HG02642 (cell line): ENCODE data around the gene NRP2.

Experiments
- ATAC-seq: cut with Tn5 transposase; IDR thresholded peaks from one replicate; pipeline ENCODE4 v1.9.1; 2021; ENCODE audit warnings: mild to moderate bottlenecking; ENCODE audit not compliant: unreplicated experiment, poor library complexity

Gene NRP2

GRCh38 chr2:205768815-205769494, 86.7 kb downstream of the NRP2 start:
- ATAC-seq, result no peak

DNA sequence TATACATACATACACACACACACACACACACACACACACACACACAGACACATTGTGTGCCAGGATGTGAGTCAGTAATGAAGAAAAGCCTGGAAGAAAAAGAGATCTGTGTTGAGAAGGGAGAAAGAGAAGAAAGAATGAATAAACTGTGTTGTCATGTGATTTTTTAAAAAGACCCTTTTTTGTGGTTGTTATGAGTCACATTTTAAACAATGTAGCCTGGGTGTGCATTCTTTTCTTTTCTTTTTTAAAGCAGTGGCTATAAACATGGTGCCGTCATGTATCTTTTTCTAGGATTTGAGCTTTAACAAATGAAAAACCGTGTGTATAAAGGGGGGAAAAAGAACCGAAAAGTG, 87.2 kb downstream of the NRP2 start:
- ATAC-seq, result no peak

DNA sequence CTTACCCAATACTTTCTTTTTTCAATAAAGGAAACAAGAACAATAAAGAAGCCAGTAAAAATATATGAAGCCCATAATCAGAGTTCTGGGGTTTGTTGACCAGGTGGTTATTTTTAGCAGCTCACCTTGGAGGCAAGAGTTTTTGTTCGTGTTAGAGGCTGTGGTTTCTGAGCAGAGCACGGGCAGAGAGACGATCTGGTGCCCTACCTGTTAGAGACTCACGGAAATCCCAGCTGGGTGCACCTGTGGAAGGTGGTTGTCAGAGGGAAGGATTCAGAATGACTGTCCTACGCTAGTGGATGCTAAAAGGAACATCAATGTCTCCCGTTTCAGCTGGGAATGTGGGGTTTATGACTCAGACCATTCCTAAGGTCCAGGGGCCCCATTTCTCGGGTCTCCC, 87.6 kb downstream of the NRP2 start:
- ATAC-seq, result no peak

DNA sequence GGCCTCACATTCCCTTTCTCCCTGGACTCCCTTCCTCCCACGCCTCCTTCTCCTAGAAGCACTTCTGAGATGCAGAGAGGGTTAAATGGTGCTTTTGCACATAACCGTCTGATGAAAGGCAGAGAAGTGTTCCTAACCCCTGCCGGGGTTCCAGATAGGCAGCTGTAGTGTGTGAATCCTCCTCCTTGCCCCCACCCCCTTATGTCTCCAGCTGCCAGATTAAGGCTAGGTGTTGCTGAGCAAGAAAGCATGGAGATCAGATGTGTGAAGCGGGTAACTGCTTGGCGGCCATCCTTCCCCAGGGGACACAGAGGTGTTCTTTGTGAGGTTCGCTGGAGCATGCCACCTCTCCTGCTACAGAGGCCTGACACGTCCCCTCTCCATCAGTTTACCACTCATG, 88.3 kb downstream of the NRP2 start:
- ATAC-seq, result no peak

DNA sequence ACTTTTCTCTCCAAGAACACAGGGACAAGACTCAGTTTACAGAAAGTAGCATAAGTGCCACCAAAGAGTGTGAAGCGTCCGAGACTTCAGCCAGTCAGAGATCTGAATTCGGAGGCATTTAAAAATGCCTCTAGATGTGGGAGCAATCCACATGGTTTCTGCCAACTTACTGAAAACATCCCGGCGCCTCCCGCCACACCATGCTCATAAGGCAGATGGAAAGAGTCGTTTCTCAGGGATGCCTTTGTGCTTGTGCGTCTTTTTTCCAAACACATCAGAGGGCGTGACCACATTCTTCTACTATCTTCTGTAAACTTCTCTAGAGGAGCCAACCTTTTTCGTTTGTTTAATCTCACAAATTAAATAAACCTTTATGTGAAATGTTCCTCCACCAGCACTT, 88.7 kb downstream of the NRP2 start:
- no peak for ATAC-seq

GRCh38 chr2:205771666-205772065, 89.4 kb downstream of the NRP2 start:
- ATAC-seq, result no peak

- ATAC-seq, result no peak
Measured at GRCh38 chr2:205772983-205773382, 90.7 kb downstream of the NRP2 start.

GRCh38 chr2:205773989-205774388, 91.7 kb downstream of the NRP2 start:
- no peak for ATAC-seq

GRCh38 chr2:205775097-205775877, 93.0 kb downstream of the NRP2 start:
- peak; percentile 22 for ATAC-seq

DNA sequence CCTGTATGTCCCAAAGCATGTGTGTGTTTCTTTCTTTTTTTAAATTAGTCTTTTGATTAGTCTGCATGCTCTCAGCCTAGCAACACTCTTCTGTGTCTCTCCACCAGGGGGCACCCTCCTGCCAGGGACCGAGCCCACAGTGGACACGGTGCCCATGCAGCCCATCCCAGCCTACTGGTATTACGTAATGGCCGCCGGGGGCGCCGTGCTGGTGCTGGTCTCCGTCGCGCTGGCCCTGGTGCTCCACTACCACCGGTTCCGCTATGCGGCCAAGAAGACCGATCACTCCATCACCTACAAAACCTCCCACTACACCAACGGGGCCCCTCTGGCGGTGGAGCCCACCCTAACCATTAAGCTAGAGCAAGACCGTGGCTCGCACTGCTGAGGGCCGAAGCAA, 93.8 kb downstream of the NRP2 start:
- peak; percentile 68 for ATAC-seq

DNA sequence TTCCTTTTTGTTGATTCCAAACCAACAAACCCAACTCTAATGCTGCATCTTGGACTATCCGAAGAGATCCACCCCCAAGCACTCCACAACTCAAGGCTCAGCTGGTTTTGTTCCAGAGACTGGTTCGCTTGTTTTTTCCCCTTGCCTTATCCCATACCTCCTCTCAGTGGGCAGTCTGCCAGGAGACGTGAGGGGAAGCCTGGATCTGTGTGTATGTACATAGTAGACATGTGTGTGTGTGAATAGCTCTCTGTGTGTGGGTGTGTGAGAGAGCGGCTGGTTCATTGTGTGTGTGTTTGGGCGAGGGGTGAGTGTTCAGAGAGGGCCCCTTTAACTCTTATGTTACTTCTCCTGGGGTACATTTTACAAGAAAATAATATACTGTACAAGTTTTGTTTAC, 94.4 kb downstream of the NRP2 start:
- no peak for ATAC-seq

- no peak for ATAC-seq
Measured at GRCh38 chr2:205778356-205778755, 96.1 kb downstream of the NRP2 start.

DNA sequence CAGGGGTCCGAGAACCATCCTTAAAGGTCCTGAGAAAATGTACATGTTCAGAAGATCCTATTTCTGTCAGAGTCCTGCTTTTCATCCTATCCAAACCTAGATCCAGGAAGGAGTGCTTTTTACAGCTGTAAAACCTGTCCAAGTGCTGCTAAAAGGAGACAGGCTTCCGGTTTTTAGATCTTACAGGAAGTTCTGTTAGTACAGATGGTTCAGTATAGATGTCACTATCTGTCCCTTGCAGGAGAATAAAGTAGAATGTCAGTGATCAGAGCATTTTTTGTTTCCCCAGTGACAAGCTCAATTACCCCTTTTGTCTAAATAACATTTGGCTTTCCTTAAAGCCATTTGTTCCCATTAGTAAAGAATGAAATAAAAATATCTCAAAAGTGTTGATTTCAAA, 98.3 kb downstream of the NRP2 start:
- ATAC-seq, result no peak

DNA sequence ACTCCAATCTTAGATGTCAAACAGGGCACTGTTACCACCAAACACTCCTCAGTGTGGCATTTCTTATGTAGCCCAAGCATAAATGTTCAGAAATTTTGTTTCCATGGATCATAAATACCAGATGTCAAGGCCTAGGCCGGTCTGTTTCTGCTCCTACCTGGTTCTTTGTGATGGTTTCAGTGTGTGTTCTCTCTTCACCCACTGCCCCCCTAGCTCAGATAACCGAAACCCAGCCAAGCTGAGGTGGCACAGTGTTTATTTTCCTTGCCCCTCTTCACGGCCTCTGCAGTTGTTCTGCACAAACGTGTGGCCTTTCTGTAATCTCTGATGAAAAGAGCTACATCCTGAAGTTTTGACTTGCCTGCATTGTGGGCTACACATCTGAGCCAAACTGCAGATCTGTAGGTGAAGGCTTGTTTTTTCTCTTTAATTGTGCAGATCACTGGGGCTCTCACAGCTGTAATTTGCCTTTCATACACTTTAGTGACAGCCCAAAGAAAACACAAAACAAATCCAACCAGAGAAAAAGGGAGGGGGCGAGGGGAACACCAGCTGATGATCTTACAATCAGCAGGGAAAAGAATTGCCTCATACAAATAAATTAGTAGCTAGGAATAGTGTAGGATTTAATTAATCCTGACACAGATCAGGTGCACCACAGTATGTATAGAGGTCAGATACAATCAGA, 99.1 kb downstream of the NRP2 start:
- no peak for ATAC-seq

GRCh38 chr2:205782941-205783340, 100.6 kb downstream of the NRP2 start:
- no peak for ATAC-seq

DNA sequence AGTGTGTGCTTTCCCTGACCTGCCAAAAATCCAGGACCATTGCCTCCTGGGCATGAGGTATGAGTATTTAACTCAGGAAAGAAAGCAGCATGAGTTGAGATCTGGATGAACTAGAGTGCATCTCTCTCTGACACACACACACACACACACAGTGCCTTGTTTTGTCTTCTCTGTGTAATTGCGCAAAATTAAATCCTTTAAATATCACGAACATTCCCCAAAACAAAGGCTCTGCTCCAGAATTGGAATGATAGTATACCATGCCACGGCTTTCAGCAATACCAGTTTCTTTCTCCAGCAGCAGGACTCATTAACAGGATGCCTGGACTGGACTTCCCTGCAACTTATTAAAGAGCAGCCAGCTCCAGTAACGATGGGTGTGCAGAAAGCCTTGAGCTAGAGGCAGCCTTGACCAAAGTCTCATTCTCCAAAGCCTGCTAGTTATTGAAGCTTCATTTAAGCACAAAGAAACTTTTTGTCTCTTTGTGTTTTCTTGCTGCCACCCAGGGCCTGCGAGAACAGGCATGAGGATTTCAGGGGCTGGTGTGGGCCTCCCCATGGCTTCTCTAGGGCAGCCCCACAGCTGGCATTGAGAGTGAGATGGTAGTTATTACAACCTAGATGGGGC, 101.7 kb downstream of the NRP2 start:
- no peak for ATAC-seq

DNA sequence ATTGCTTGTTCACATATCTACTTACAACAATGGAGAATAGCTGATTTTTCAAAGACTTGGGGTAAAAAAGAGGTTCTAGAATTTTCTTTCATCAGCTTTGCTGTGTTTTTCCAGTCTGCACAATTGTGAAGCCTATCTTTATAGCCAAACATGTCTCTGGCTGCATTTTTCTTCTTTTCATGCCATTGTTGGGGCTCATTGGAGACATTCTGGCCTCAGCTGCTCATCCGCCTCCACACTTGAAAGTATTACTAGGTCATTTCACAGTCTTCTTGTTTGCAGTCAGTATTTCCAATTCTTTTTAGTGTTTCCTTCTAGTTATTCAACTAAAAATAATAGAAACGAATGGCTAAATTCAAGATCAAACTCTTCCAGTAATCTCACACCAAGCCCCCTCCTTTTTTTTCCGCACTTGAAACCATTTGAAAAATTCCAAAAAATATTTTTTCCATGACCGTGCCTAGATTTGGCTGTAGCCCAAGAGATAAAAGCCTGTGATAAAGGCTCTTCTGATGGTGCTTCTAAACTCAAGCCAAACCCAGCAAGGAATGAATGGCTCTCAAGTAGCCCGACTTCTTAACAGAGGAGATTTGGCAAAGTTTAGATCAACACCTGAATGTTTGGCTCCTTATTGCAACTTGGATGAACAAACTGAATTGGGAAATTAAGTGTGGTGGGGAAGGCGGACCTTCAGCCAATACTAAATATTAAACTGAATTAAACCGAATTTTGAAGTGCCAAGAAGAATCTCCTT, 103.4 kb downstream of the NRP2 start:
- no peak for ATAC-seq

DNA sequence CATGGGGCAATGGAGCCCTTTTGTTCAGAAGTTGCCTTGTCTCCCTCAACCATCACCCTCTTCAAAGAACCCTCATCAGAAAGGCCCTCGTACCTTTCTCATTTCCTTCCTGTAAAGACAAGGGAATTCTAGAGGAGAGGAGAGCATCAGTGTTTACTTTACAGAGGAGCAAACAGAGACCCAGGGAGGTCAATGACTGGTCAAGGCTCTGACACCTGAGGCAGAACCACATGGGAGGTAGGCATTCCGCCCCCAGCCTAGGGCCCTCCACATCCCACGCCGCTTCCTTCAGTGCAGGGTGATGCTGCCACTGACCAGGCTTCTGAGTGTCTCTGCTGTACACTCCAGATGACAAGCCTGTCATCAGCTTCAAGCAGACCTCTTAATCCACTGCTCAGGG, 104.7 kb downstream of the NRP2 start:
- no peak for ATAC-seq

DNA sequence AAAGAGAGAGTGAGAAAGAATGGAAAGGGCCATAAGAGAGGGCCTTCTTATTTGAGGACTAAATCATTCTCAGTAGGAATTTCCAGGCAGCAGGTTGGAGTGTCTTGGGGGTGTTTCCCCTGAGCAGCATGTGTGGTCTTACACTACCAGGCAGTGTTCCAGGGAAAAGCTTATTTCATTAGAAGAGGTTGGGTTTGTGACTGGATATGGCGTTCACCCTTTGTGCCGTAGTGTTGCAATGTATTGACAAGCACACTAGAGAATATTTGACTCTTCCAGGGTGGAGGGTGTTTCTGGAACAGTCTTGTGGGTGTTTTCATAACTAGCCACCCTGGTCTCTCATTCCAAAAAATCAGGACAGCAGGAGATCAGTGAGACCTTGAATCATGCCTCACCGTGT, 105.5 kb downstream of the NRP2 start:
- no peak for ATAC-seq

GRCh38 chr2:205789906-205790305, 107.6 kb downstream of the NRP2 start:
- ATAC-seq, result no peak
